ENCODE results near the gene APBA2.

The APBA2 gene

GRCh38 chr15:29078541-29078940, 192.8 kb downstream of the APBA2 start:
- no peaks in the 10 kb centered on the region for H3K9me3 ChIP-seq (ENCODE audit: control insufficient read depth in 2 of 2, low read length in 2 of 2)
- no peak overlapping the region for H3K4me3 ChIP-seq (ENCODE audit: low read length in 2 of 2)
- H3K36me3 ChIP-seq (ENCODE audit: control insufficient read depth in 2 of 2, insufficient read depth in 2 of 2, low read length in 2 of 2) = no peaks in the 10 kb centered on the region
- H3K9ac ChIP-seq (ENCODE audit: low read length in 2 of 2) = no peak overlapping the region
- H3K27me3 ChIP-seq (ENCODE audit: control insufficient read depth in 1 of 2, insufficient read depth in 2 of 2, low read length in 2 of 2) = no peaks in the 10 kb centered on the region
- no peaks in the 10 kb centered on the region for H3K4me1 ChIP-seq (ENCODE audit: control insufficient read depth, insufficient read depth, low read length)
- H3K27ac ChIP-seq (ENCODE audit: low read length) = no peak overlapping the region

DNA sequence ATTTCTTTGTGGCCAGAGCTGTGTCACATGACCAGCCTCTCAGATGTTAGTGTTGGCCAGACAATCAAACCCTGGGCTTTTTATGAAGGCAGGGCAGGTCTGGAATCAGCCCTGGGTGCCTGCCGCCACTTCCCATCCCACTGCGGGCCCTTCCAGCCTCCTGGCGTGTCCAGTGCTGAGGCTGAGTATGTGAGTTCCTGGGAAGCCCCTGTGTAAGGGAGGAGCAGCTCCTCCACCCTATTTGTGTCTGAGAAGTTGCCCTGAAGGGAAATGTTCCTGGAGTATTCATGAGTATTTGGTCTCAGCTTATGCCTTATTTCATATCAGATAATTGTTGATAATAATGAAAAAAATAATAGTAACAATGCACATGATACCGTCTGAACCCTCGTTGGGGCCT, 193.7 kb downstream of the APBA2 start:
- H3K27ac ChIP-seq (ENCODE audit: low read length) = no peak overlapping the region
- H3K36me3 ChIP-seq (ENCODE audit: control insufficient read depth in 2 of 2, insufficient read depth in 2 of 2, low read length in 2 of 2) = no peaks in the 10 kb centered on the region
- no peaks in the 10 kb centered on the region for H3K4me1 ChIP-seq (ENCODE audit: control insufficient read depth, insufficient read depth, low read length)
- no peak overlapping the region for H3K9ac ChIP-seq (ENCODE audit: low read length in 2 of 2)
- no peaks in the 10 kb centered on the region for H3K9me3 ChIP-seq (ENCODE audit: control insufficient read depth in 2 of 2, low read length in 2 of 2)
- no peak overlapping the region for H3K4me3 ChIP-seq (ENCODE audit: low read length in 2 of 2)
- H3K27me3 ChIP-seq (ENCODE audit: control insufficient read depth in 1 of 2, insufficient read depth in 2 of 2, low read length in 2 of 2) = no peaks in the 10 kb centered on the region

DNA sequence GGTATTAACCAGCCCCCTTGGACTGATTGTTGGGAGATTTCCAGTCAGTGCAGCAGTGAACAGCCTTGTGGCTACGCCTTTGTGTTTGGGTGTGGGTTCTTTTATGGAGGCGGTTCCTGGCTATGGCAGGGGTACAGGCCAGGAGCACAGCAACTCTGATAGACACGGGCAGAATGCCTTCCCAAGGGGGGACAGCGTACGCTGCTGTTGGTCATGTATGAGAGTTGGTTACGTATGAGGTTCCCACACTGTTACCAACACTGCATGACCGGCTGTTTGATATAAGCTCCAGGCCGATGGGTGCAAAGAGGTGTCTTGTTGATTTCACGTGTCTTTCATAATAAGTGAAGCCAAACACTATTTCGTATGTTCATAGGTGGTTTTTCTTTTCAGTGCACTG, 196.0 kb downstream of the APBA2 start:
- no peak overlapping the region for H3K4me3 ChIP-seq (ENCODE audit: low read length in 2 of 2)
- peaks cover 0 to 2% of the 10 kb centered on the region in 2 donors for H3K27me3 ChIP-seq (ENCODE audit: control insufficient read depth in 1 of 2, insufficient read depth in 2 of 2, low read length in 2 of 2)
- no peaks in the 10 kb centered on the region for H3K36me3 ChIP-seq (ENCODE audit: control insufficient read depth in 2 of 2, insufficient read depth in 2 of 2, low read length in 2 of 2)
- no peak overlapping the region for H3K27ac ChIP-seq (ENCODE audit: low read length)
- no peak overlapping the region for H3K9ac ChIP-seq (ENCODE audit: low read length in 2 of 2)
- H3K9me3 ChIP-seq (ENCODE audit: control insufficient read depth in 2 of 2, low read length in 2 of 2) = no peaks in the 10 kb centered on the region
- no peaks in the 10 kb centered on the region for H3K4me1 ChIP-seq (ENCODE audit: control insufficient read depth, insufficient read depth, low read length)

GRCh38 chr15:29083161-29083560, 197.4 kb downstream of the APBA2 start:
- no peak overlapping the region for H3K9ac ChIP-seq (ENCODE audit: low read length in 2 of 2)
- H3K27ac ChIP-seq (ENCODE audit: low read length) = no peak overlapping the region
- no peaks in the 10 kb centered on the region for H3K9me3 ChIP-seq (ENCODE audit: control insufficient read depth in 2 of 2, low read length in 2 of 2)
- H3K36me3 ChIP-seq (ENCODE audit: control insufficient read depth in 2 of 2, insufficient read depth in 2 of 2, low read length in 2 of 2) = no peaks in the 10 kb centered on the region
- H3K4me3 ChIP-seq (ENCODE audit: low read length in 2 of 2) = no peak overlapping the region
- H3K4me1 ChIP-seq (ENCODE audit: control insufficient read depth, insufficient read depth, low read length) = no peaks in the 10 kb centered on the region
- H3K27me3 ChIP-seq (ENCODE audit: control insufficient read depth in 1 of 2, insufficient read depth in 2 of 2, low read length in 2 of 2) = peaks cover 0 to 2% of the 10 kb centered on the region in 2 donors

- Histone ChIP-seq H3K9me3 (ENCODE audit: control insufficient read depth in 2 of 2, low read length in 2 of 2) (no peaks in the 10 kb centered on the region), H3K4me3 (ENCODE audit: low read length in 2 of 2) (no peak overlapping the region), H3K27me3 (ENCODE audit: control insufficient read depth in 1 of 2, insufficient read depth in 2 of 2, low read length in 2 of 2) (peaks cover 0 to 2% of the 10 kb centered on the region in 2 donors), H3K36me3 (ENCODE audit: control insufficient read depth in 2 of 2, insufficient read depth in 2 of 2, low read length in 2 of 2) (no peaks in the 10 kb centered on the region), H3K4me1 (ENCODE audit: control insufficient read depth, insufficient read depth, low read length) (no peaks in the 10 kb centered on the region), H3K27ac (ENCODE audit: low read length) (no peak overlapping the region), H3K9ac (ENCODE audit: low read length in 2 of 2) (no peak overlapping the region)
Observed at GRCh38 chr15:29083858-29084257, 198.1 kb downstream of the APBA2 start.

DNA sequence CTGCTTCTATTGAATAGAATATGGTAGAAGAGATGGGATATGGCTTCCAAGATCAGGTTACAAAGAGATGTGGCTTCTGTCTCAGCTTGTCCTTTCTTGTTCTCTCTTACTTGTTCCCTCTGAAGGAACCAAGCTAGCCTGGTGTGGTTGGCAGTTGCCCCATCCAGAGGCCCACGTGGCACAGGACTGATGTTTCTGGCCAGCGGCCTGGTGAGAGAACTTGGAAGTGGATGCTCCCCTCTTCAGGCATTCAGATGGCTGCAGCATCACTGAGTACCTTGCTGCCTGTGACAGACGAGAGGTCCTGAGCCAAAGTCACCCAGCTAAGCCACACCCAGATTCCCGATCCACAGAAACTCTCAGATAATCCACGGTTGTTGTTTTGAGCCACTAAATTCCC, 200.2 kb downstream of the APBA2 start:
- H3K9ac ChIP-seq (ENCODE audit: low read length in 2 of 2) = no peak overlapping the region
- no peak overlapping the region for H3K4me3 ChIP-seq (ENCODE audit: low read length in 2 of 2)
- H3K27ac ChIP-seq (ENCODE audit: low read length) = no peak overlapping the region
- no peaks in the 10 kb centered on the region for H3K4me1 ChIP-seq (ENCODE audit: control insufficient read depth, insufficient read depth, low read length)
- H3K9me3 ChIP-seq (ENCODE audit: control insufficient read depth in 2 of 2, low read length in 2 of 2) = no peaks in the 10 kb centered on the region
- no peaks in the 10 kb centered on the region for H3K36me3 ChIP-seq (ENCODE audit: control insufficient read depth in 2 of 2, insufficient read depth in 2 of 2, low read length in 2 of 2)
- peaks cover 6% of the 10 kb centered on the region in 2 donors for H3K27me3 ChIP-seq (ENCODE audit: control insufficient read depth in 1 of 2, insufficient read depth in 2 of 2, low read length in 2 of 2)

- Histone ChIP-seq H3K4me1 (ENCODE audit: control insufficient read depth, insufficient read depth, low read length) (no peaks in the 10 kb centered on the region), H3K4me3 (ENCODE audit: low read length in 2 of 2) (no peak overlapping the region), H3K27ac (ENCODE audit: low read length) (no peak overlapping the region), H3K9me3 (ENCODE audit: control insufficient read depth in 2 of 2, low read length in 2 of 2) (no peaks in the 10 kb centered on the region), H3K27me3 (ENCODE audit: control insufficient read depth in 1 of 2, insufficient read depth in 2 of 2, low read length in 2 of 2) (peaks cover 6% of the 10 kb centered on the region in 2 donors), H3K36me3 (ENCODE audit: control insufficient read depth in 2 of 2, insufficient read depth in 2 of 2, low read length in 2 of 2) (no peaks in the 10 kb centered on the region), H3K9ac (ENCODE audit: low read length in 2 of 2) (no peak overlapping the region)
Observed at GRCh38 chr15:29086891-29087290, 201.1 kb downstream of the APBA2 start.

GRCh38 chr15:29087521-29088285, 201.9 kb downstream of the APBA2 start:
- no peaks in the 10 kb centered on the region for H3K4me1 ChIP-seq (ENCODE audit: control insufficient read depth, insufficient read depth, low read length)
- no peaks in the 10 kb centered on the region for H3K36me3 ChIP-seq (ENCODE audit: control insufficient read depth in 2 of 2, insufficient read depth in 2 of 2, low read length in 2 of 2)
- no peak overlapping the region for H3K4me3 ChIP-seq (ENCODE audit: low read length in 2 of 2)
- H3K27me3 ChIP-seq (ENCODE audit: control insufficient read depth in 1 of 2, insufficient read depth in 2 of 2, low read length in 2 of 2) = peaks cover 6% of the 10 kb centered on the region in 2 donors
- no peak overlapping the region for H3K9ac ChIP-seq (ENCODE audit: low read length in 2 of 2)
- no peak overlapping the region for H3K27ac ChIP-seq (ENCODE audit: low read length)
- H3K9me3 ChIP-seq (ENCODE audit: control insufficient read depth in 2 of 2, low read length in 2 of 2) = no peaks in the 10 kb centered on the region

GRCh38 chr15:29088666-29089065, 202.9 kb downstream of the APBA2 start:
- H3K27ac ChIP-seq (ENCODE audit: low read length) = no peak overlapping the region
- no peak overlapping the region for H3K9ac ChIP-seq (ENCODE audit: low read length in 2 of 2)
- H3K36me3 ChIP-seq (ENCODE audit: control insufficient read depth in 2 of 2, insufficient read depth in 2 of 2, low read length in 2 of 2) = no peaks in the 10 kb centered on the region
- H3K4me3 ChIP-seq (ENCODE audit: low read length in 2 of 2) = no peak overlapping the region
- H3K27me3 ChIP-seq (ENCODE audit: control insufficient read depth in 1 of 2, insufficient read depth in 2 of 2, low read length in 2 of 2) = peaks cover 6% of the 10 kb centered on the region in 2 donors
- no peaks in the 10 kb centered on the region for H3K9me3 ChIP-seq (ENCODE audit: control insufficient read depth in 2 of 2, low read length in 2 of 2)
- no peaks in the 10 kb centered on the region for H3K4me1 ChIP-seq (ENCODE audit: control insufficient read depth, insufficient read depth, low read length)

DNA sequence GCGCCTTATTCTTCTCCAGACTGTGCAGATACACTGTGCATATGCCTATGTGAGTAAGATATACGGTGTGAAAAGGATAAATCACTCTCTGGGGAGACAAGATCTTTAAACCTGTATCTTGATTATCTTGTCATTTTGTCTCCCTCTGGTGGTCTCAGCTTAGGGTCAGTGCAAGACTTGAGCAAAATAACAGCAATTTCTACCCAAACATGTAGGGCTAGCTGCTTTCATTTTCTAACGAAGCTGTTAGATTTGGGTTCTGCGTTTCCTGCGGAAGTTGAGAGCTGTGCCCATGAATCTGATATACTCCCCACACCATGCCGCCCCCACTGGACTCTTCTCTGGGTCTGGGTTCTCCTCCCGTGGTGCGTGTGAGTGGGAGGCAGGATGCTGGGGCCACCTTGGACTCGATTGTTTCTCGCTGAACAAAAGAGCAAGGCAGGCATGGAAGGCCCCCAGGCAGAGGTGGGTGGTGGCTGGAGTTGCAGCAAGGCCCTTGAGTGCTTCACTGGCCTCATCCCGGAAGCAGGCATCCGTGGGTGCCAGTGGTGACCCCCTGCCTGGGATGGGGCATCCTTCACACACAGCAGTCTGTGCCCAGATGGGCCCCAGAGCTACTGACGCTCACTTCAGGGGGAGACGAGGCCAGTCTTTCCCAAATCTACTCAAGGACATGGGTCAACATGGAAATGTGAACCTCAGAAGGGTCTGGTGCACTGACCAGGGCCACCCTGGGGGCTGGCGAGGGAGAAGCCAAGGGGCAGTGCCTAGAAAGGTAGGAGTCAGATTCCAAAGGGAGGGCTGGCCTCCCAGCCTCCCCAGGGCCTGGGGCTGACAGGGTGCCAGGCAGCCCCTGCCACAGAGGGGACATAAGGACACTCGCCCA, 204.2 kb downstream of the APBA2 start:
- H3K4me1 ChIP-seq (ENCODE audit: control insufficient read depth, insufficient read depth, low read length) = no peaks in the 10 kb centered on the region
- H3K9ac ChIP-seq (ENCODE audit: low read length in 2 of 2) = no peak overlapping the region
- no peak overlapping the region for H3K27ac ChIP-seq (ENCODE audit: low read length)
- no peak overlapping the region for H3K4me3 ChIP-seq (ENCODE audit: low read length in 2 of 2)
- H3K9me3 ChIP-seq (ENCODE audit: control insufficient read depth in 2 of 2, low read length in 2 of 2) = no peaks in the 10 kb centered on the region
- H3K36me3 ChIP-seq (ENCODE audit: control insufficient read depth in 2 of 2, insufficient read depth in 2 of 2, low read length in 2 of 2) = no peaks in the 10 kb centered on the region
- H3K27me3 ChIP-seq (ENCODE audit: control insufficient read depth in 1 of 2, insufficient read depth in 2 of 2, low read length in 2 of 2) = peaks cover 6% of the 10 kb centered on the region in 2 donors
